HepG2 (cell line): ENCODE measurements around the gene INO80E. TPM values are rescaled to one million over a fixed set of nuclear protein-coding genes. Genes with fewer than 3 reads are reported as not detected.

Experiments
- ATAC-seq: fragments of 200-7000 bp; cut with Tn5 transposase; 3 replicates; pipeline ENCODE4 v1.9.1; 2020; ENCODE audit warnings: mild to moderate bottlenecking, moderate library complexity
- BruUV-seq: library from RNA; stranded (reverse); fragments of 400-500 nt; replicated peaks from 2 replicates; lab custom pipeline; 2021; lab: Mats Ljungman, UMichigan
- CTCF ChIA-PET: fragments of 300-600 bp; formaldehyde crosslinking; extraction: SDS; loops from one replicate; lab custom pipeline; 2021; ENCODE audit warnings: low total read pairs, inconsistent platforms, low intra/inter-chr PET ratio; lab: Yijun Ruan, JAX
- POLR2A ChIA-PET: fragments of 350-600 bp; sonication (Branson Sonifier 250); formaldehyde crosslinking; loops from one replicate; lab custom pipeline; 2020; ENCODE audit warnings: antibody characterized with exemption, inconsistent platforms; lab: Yijun Ruan, JAX
- DNase-seq: peaks from one replicate; pipeline ENCODE4 v3.0.0-alpha.2; 2015; ENCODE audit warnings: low spot score
- FAIRE-seq: peaks from 3 replicates; lab custom pipeline; 2011; peaks lifted over from hg19 to GRCh38; lab: Jason Lieb, UNC
- H2AFZ ChIP-seq: one replicate; pipeline ENCODE4 v1.6.1; 2011; ENCODE audit warnings: low read length, inconsistent platforms
- H3K27ac ChIP-seq: fragments of 300-600 bp; 3 replicates; pipeline ENCODE4 v1.8.0; 2011; ENCODE audit warnings: mixed run types, mild to moderate bottlenecking, mixed read lengths, low read length, inconsistent platforms; ENCODE audit not compliant: insufficient read depth; ENCODE audit errors: extremely low read length
- H3K27me3 ChIP-seq, 2 experiments: fragments of 200-600 bp in 1 of 2; 2 replicates in 1 of 2; 3 replicates in 1 of 2; pipeline versions ENCODE4 v1.6.0 to v1.8.0; 2011; ENCODE audit warnings: low read length in 2 of 2, mild to moderate bottlenecking in 2 of 2, moderate library complexity in 2 of 2, inconsistent platforms in 1 of 2; ENCODE audit not compliant: insufficient read depth in 2 of 2, control insufficient read depth in 1 of 2
- H3K36me3 ChIP-seq, 2 experiments: fragments of 200-600 bp in 1 of 2; replicated peaks in 1 of 2; 2 replicates in 1 of 2; 3 replicates in 1 of 2; pipeline versions ENCODE4 v1.5.1 to v1.8.0; 2011; ENCODE audit warnings: low read length in 2 of 2, inconsistent platforms in 1 of 2; ENCODE audit not compliant: insufficient read depth in 2 of 2, control insufficient read depth in 1 of 2
- H3K4me1 ChIP-seq: 2 replicates; pipeline ENCODE4 v1.5.1; 2012; ENCODE audit warnings: low read length, inconsistent platforms; ENCODE audit not compliant: insufficient read depth
- H3K4me2 ChIP-seq: 2 replicates; pipeline ENCODE4 v1.6.0; 2011; ENCODE audit warnings: low read depth, low read length, inconsistent platforms
- H3K4me3 ChIP-seq, 3 experiments: fragments of 200-600 bp in 1 of 3; sonication (generic), shearing (Covaris generic) in 1 of 3; replicated peaks in 1 of 3; 2 replicates each; pipeline ENCODE4 v1.5.1; 2011 to 2016; ENCODE audit warnings: low read length in 3 of 3, inconsistent platforms in 2 of 3, low read depth in 2 of 3, mild to moderate bottlenecking in 2 of 3, control low read depth in 1 of 3, mixed read lengths in 1 of 3; ENCODE audit not compliant: insufficient read depth in 1 of 3
- H3K79me2 ChIP-seq: one replicate; pipeline ENCODE4 v1.6.1; 2011; ENCODE audit warnings: low read length, inconsistent platforms; ENCODE audit not compliant: insufficient read depth
- H3K9ac ChIP-seq: 2 replicates; pipeline ENCODE4 v1.6.0; 2011; ENCODE audit warnings: mild to moderate bottlenecking, low read depth, low read length, inconsistent platforms; ENCODE audit not compliant: insufficient read depth
- H3K9me3 ChIP-seq: 2 replicates; pipeline ENCODE4 v1.5.1; 2012; ENCODE audit warnings: mild to moderate bottlenecking, low read length
- H4K20me1 ChIP-seq: 2 replicates; pipeline ENCODE4 v1.6.0; 2011; ENCODE audit warnings: inconsistent platforms, mild to moderate bottlenecking, low read length, moderate library complexity; ENCODE audit not compliant: insufficient read depth
- MNT ChIP-seq: fragments of 450-650 bp; IDR thresholded peaks from 2 replicates; pipeline ENCODE4 v1.6.1; 2016
- MXD4 ChIP-seq: IDR thresholded peaks from 2 replicates; pipeline ENCODE4 v1.6.1; 2016; ENCODE audit warnings: mild to moderate bottlenecking, missing biosample characterization, missing genetic modification reagents
- PLSCR1 ChIP-seq: sonication (generic); formaldehyde crosslinking; IDR thresholded peaks from 2 replicates; pipeline ENCODE4 v1.5.0; 2020; ENCODE audit warnings: missing genetic modification reagents, mild to moderate bottlenecking, borderline replicate concordance
- POGZ ChIP-seq: sonication (generic); formaldehyde crosslinking; IDR thresholded peaks from 2 replicates; pipeline ENCODE4 v1.4.0; 2020; ENCODE audit warnings: mild to moderate bottlenecking, missing genetic modification reagents
- REST ChIP-seq, 2 experiments: IDR thresholded peaks; 2 replicates each; pipeline ENCODE4 v1.6.1; 2011 to 2012; ENCODE audit warnings: low read length in 2 of 2, borderline replicate concordance in 1 of 2, low read depth in 1 of 2, mild to moderate bottlenecking in 1 of 2, moderate library complexity in 1 of 2
- WGBS: methylation state at CpG from one replicate; pipeline ENCODE4 v1.1.6; 2017; ENCODE audit warnings: low lambda C conversion rate; 5-methylcytosine and 5-hydroxymethylcytosine counted together
- in situ Hi-C: cut with HindIII; loops from 2 replicates; pipeline ENCODE4 v1.10.0; 2017; ENCODE audit warnings: low pct_unique_long_range_greater_than_20kb; ENCODE audit not compliant: extremely low pct_ligation_motif_present
- intact Hi-C: fragments of 100-400 bp; cut with micrococcal nuclease; formaldehyde crosslinking; loops from one replicate; pipeline ENCODE4 v1.10.0; 2022; ENCODE audit not compliant: unreplicated experiment
- polyA plus RNA-seq, 8 experiments: library from polyadenylated mRNA; depleted of rRNA in 3 of 8; stranded (reverse) in 7 of 8; unstranded in 1 of 8; fragments of >200 nt; fragmentation: Illumina TruSeq in 4 of 8; extraction: Trizol in 4 of 8; gene quantifications; 2 replicates each; pipeline versions ENCODE4 v1.2.1 to v1.2.3, GENCODE V29; 2011 to 2016; ENCODE audit warnings: low read depth in 4 of 8, missing spikeins in 1 of 8, mixed read lengths in 1 of 8; ENCODE audit not compliant: insufficient read depth in 1 of 8
- total RNA-seq, 5 experiments: library from RNA; depleted of rRNA; stranded (reverse); fragments of >200 nt; fragmentation: Illumina TruSeq; extraction: Trizol; gene quantifications; 2 replicates each; pipeline ENCODE4 v1.2.3, GENCODE V29; 2016; ENCODE audit warnings: low read depth in 1 of 5

INO80E gene
- total and polyA plus RNA-seq, 2 of the 13 experiments (the other 11 are each of a cell fraction or from before 2014, with no cell fraction given) = 25.8 to 45.6 TPM

GRCh38 chr16:30026449-30026848 lies 30.4 kb downstream of the INO80E start:
- Histone ChIP-seq H3K79me2 (no peaks in the 10 kb centered on the region), H3K9me3 (no peaks in the 10 kb centered on the region), H3K4me1 (peaks cover 4% of the 10 kb centered on the region), H4K20me1 (no peaks in the 10 kb centered on the region), H3K4me3 (no peak overlapping the region), H3K27ac (no peak overlapping the region), H2AFZ (no peak overlapping the region), H3K4me2 (no peak overlapping the region), H3K27me3 (peaks cover 37 to 85% of the 10 kb centered on the region in 2 experiments), H3K36me3 (no peaks in the 10 kb centered on the region), H3K9ac (no peak overlapping the region)
- ChIA-PET POLR2A (no interaction called here), CTCF (no interaction called here)
- TF ChIP-seq REST (IDR thresholded peaks at IDR 0.05; ENCODE audit: borderline replicate concordance in 1 of 2, low read depth in 1 of 2, low read length in 2 of 2) (0 out of 4 replicates have a peak, but pooled peaks of 1 of the 2 experiments have one; percentile 9), MNT (peak; percentile 51), POGZ (CRISPR knock-in tag) (no peak), MXD4 (no peak), PLSCR1 (CRISPR knock-in tag) (no peak)
- 22% methylated on average over 14 of the region's 18 CpGs for WGBS
- no peak for ATAC-seq
- in situ Hi-C loops = no loop called here
- DNase-seq = no peak
- FAIRE-seq = no peak
- BruUV-seq = no TSS peak
- intact Hi-C loops = no loop called here
